ENCODE results near the gene GARIN1A.

GRCh38 chr7:128661446-128661845 lies 10.6 kb upstream of the GARIN1A start:
- no peak for TF ChIP-seq CTCF (IDR thresholded peaks at IDR 0.05)
- TF ChIP-seq POLR2AphosphoS5 (IDR thresholded peaks at IDR 0.05; ENCODE audit: insufficient read depth in 1 of 2, low read depth in 1 of 2) = no peak
- no peak for TF ChIP-seq POLR2A (IDR thresholded peaks at IDR 0.05)

All from vagina (tissue), 2 donors.